Measurements from ENCODE around the gene PITPNC1. TPM values are rescaled to one million over a fixed set of nuclear protein-coding genes. Genes with fewer than 3 reads are reported as not detected.

PITPNC1 gene
- total and polyA plus RNA-seq, 2 of the 13 experiments (the other 11 are each of a cell fraction or from before 2014, with no cell fraction given) = 4.1 to 5.7 TPM

- TF ChIP-seq SMARCC2 (IDR thresholded peaks at IDR 0.05) (no peak), RCOR2 (CRISPR knock-in tag; IDR thresholded peaks at IDR 0.05) (no peak), MIER2 (CRISPR knock-in tag; IDR thresholded peaks at IDR 0.05) (0 out of 2 replicates have a peak, but pooled peaks have one; percentile 44), KLF12 (CRISPR knock-in tag; IDR thresholded peaks at IDR 0.05; ENCODE audit: borderline replicate concordance) (no peak), GLMP (CRISPR knock-in tag; IDR thresholded peaks at IDR 0.05; ENCODE audit: borderline replicate concordance) (no peak), ZNF382 (CRISPR knock-in tag; IDR thresholded peaks at IDR 0.05; ENCODE audit: borderline replicate concordance) (no peak), ZNF83 (CRISPR knock-in tag; IDR thresholded peaks at IDR 0.05; ENCODE audit: borderline replicate concordance) (no peak), ZEB1 (IDR thresholded peaks at IDR 0.05; ENCODE audit: insufficient replicate concordance, low read depth) (no peak), CTCF (CRISPR knock-in tag; IDR thresholded peaks at IDR 0.05) (peak; percentile 92), ZNF800 (CRISPR knock-in tag; IDR thresholded peaks at IDR 0.05) (0 out of 2 replicates have a peak, but pooled peaks have one; percentile 42), HNRNPLL (IDR thresholded peaks at IDR 0.05; ENCODE audit: low read depth, low read length, poor library complexity, severe bottlenecking) (no peak), MXD3 (CRISPR knock-in tag; IDR thresholded peaks at IDR 0.05) (no peak), IKZF4 (CRISPR knock-in tag; IDR thresholded peaks at IDR 0.05; ENCODE audit: borderline replicate concordance, low read depth, not compliant biosample characterization) (no peak), ZBTB33 (CRISPR knock-in tag; IDR thresholded peaks at IDR 0.05) (peak; percentile 49), ARHGAP35 (CRISPR knock-in tag; IDR thresholded peaks at IDR 0.05; ENCODE audit: borderline replicate concordance) (no peak), ZBTB49 (CRISPR knock-in tag; IDR thresholded peaks at IDR 0.05; ENCODE audit: borderline replicate concordance) (no peak), ATF2 (CRISPR knock-in tag; IDR thresholded peaks at IDR 0.05) (0 out of 2 replicates have a peak, but pooled peaks have one; percentile 30)
These were observed 10.0 kb downstream of the PITPNC1 start (continued) for GRCh38 chr17:67386965-67387551.
